T-helper 17 cell (primary cell): ENCODE data around the gene SLC22A16. TPM values are rescaled to one million over a fixed set of nuclear protein-coding genes. Genes with fewer than 3 reads are reported as not detected.

ENCODE experiments used
- ATAC-seq: fragments of 150-1000 bp; cut with Tn5 transposase; 2 replicates; pipeline ENCODE4 v1.10.0; 2021; ENCODE audit warnings: mild to moderate bottlenecking, moderate library complexity
- DNase-seq, 3 donors: peaks; one replicate each; pipeline versions ENCODE4 v3.0.0 to v3.0.0-alpha.2; 2020 to 2021
- H3K9me3 ChIP-seq: one replicate; pipeline ENCODE4 v1.7.0; 2013; ENCODE audit warnings: low read length, mild to moderate bottlenecking; ENCODE audit not compliant: control insufficient read depth, poor library complexity, severe bottlenecking
- H3K27ac Mint-ChIP-seq: one replicate; pipeline ENCODE4 v1.8.0; 2022; ENCODE audit warnings: mild to moderate bottlenecking, moderate library complexity, mixed read lengths
- H3K27me3 Mint-ChIP-seq: one replicate; pipeline ENCODE4 v1.8.0; 2022; ENCODE audit warnings: mixed read lengths
- H3K36me3 Mint-ChIP-seq: one replicate; pipeline ENCODE4 v1.8.0; 2022; ENCODE audit warnings: low read depth, mixed read lengths
- H3K4me1 Mint-ChIP-seq: one replicate; pipeline ENCODE4 v1.8.0; 2022; ENCODE audit warnings: mild to moderate bottlenecking, mixed read lengths
- H3K4me3 Mint-ChIP-seq: one replicate; pipeline ENCODE4 v1.8.0; 2022; ENCODE audit warnings: mild to moderate bottlenecking, moderate library complexity, mixed read lengths
- total RNA-seq, 4 donors: library from RNA in 2 of 4; stranded (reverse) in 2 of 4; gene quantifications; one replicate each; pipeline ENCODE4 v1.2.3 and lab custom pipeline; 2022 to 2026

SLC22A16 gene
- total RNA-seq, 2 donors from 2014 or later, result not detected

- peaks cover 39% of the 10 kb centered on the region for H3K27me3 Mint-ChIP-seq
- DNase-seq (no peak), ATAC-seq (no peak)
- H3K9me3 ChIP-seq, result no peaks in the 10 kb centered on the region
- H3K4me3 Mint-ChIP-seq, result no peak overlapping the region
- H3K27ac Mint-ChIP-seq, result no peak overlapping the region
- H3K4me1 Mint-ChIP-seq, result no peaks in the 10 kb centered on the region
- H3K36me3 Mint-ChIP-seq, result no peaks in the 10 kb centered on the region
Observed at GRCh38 chr6:110484321-110484720, 7.9 kb upstream of the SLC22A16 start.

GRCh38 chr6:110482774-110483400, 6.5 kb upstream of the SLC22A16 start:
- Mint-ChIP-seq H3K27ac (no peak overlapping the region), H3K27me3 (peaks cover 41% of the 10 kb centered on the region), H3K36me3 (no peaks in the 10 kb centered on the region), H3K4me3 (no peak overlapping the region), H3K4me1 (no peaks in the 10 kb centered on the region)
- DNase-seq, result no peak
- no peak for ATAC-seq
- no peaks in the 10 kb centered on the region for H3K9me3 ChIP-seq

GRCh38 chr6:110481081-110481480, 4.7 kb upstream of the SLC22A16 start:
- H3K4me3 Mint-ChIP-seq, result no peak overlapping the region
- DNase-seq (no peak), ATAC-seq (no peak)
- peaks cover 32% of the 10 kb centered on the region for H3K27me3 Mint-ChIP-seq
- no peak overlapping the region for H3K27ac Mint-ChIP-seq
- H3K4me1 Mint-ChIP-seq, result no peaks in the 10 kb centered on the region
- H3K36me3 Mint-ChIP-seq, result no peaks in the 10 kb centered on the region
- H3K9me3 ChIP-seq, result no peaks in the 10 kb centered on the region

- DNase-seq (no peak), ATAC-seq (peak; percentile 47)
- peaks cover 64% of the 10 kb centered on the region for H3K27me3 Mint-ChIP-seq
- H3K4me1 Mint-ChIP-seq, result peaks cover 11% of the 10 kb centered on the region
- H3K36me3 Mint-ChIP-seq, result no peaks in the 10 kb centered on the region
- H3K27ac Mint-ChIP-seq, result no peak overlapping the region
- H3K9me3 ChIP-seq, result no peaks in the 10 kb centered on the region
- H3K4me3 Mint-ChIP-seq, result peak overlapping the region; percentile 78
Observed at GRCh38 chr6:110475066-110475653, 1.3 kb downstream of the SLC22A16 start.

GRCh38 chr6:110474500-110474899, 1.9 kb downstream of the SLC22A16 start:
- no peak for DNase-seq
- no peak overlapping the region for H3K27ac Mint-ChIP-seq
- no peak overlapping the region for H3K4me3 Mint-ChIP-seq
- ATAC-seq, result no peak
- no peaks in the 10 kb centered on the region for H3K36me3 Mint-ChIP-seq
- peaks cover 62% of the 10 kb centered on the region for H3K27me3 Mint-ChIP-seq
- H3K4me1 Mint-ChIP-seq, result peaks cover 11% of the 10 kb centered on the region
- H3K9me3 ChIP-seq, result no peaks in the 10 kb centered on the region

- no peak overlapping the region for H3K4me3 Mint-ChIP-seq
- no peak for DNase-seq
- no peak for ATAC-seq
- peaks cover 11% of the 10 kb centered on the region for H3K4me1 Mint-ChIP-seq
- peaks cover 47% of the 10 kb centered on the region for H3K27me3 Mint-ChIP-seq
- H3K36me3 Mint-ChIP-seq, result no peaks in the 10 kb centered on the region
- H3K27ac Mint-ChIP-seq, result no peak overlapping the region
- H3K9me3 ChIP-seq, result no peaks in the 10 kb centered on the region
Observed at GRCh38 chr6:110472739-110473138, 3.7 kb downstream of the SLC22A16 start.

- Mint-ChIP-seq H3K36me3 (no peaks in the 10 kb centered on the region), H3K4me3 (no peak overlapping the region), H3K27me3 (peaks cover 46% of the 10 kb centered on the region), H3K27ac (no peak overlapping the region), H3K4me1 (peaks cover 11% of the 10 kb centered on the region)
- no peak for ATAC-seq
- no peak for DNase-seq
- H3K9me3 ChIP-seq, result no peaks in the 10 kb centered on the region
Observed at GRCh38 chr6:110471726-110472365, 4.6 kb downstream of the SLC22A16 start.

- Mint-ChIP-seq H3K4me3 (no peak overlapping the region), H3K27ac (no peak overlapping the region), H3K36me3 (no peaks in the 10 kb centered on the region), H3K4me1 (no peaks in the 10 kb centered on the region), H3K27me3 (peaks cover 23% of the 10 kb centered on the region)
- ATAC-seq (no peak), DNase-seq (no peak)
- H3K9me3 ChIP-seq, result no peaks in the 10 kb centered on the region
Observed at GRCh38 chr6:110468731-110469130, 7.7 kb downstream of the SLC22A16 start.

- H3K27ac Mint-ChIP-seq, result no peak overlapping the region
- peaks cover 19% of the 10 kb centered on the region for H3K27me3 Mint-ChIP-seq
- no peaks in the 10 kb centered on the region for H3K4me1 Mint-ChIP-seq
- DNase-seq, result no peak
- ATAC-seq, result no peak
- H3K4me3 Mint-ChIP-seq, result no peak overlapping the region
- H3K36me3 Mint-ChIP-seq, result no peaks in the 10 kb centered on the region
- H3K9me3 ChIP-seq, result no peaks in the 10 kb centered on the region
Observed at GRCh38 chr6:110467566-110468140, 8.8 kb downstream of the SLC22A16 start.

- no peaks in the 10 kb centered on the region for H3K9me3 ChIP-seq
Observed at GRCh38 chr6:110462884-110463481, 13.4 kb downstream of the SLC22A16 start.

GRCh38 chr6:110461376-110461775, 15.0 kb downstream of the SLC22A16 start:
- Mint-ChIP-seq H3K27me3 (peaks cover 15% of the 10 kb centered on the region), H3K27ac (no peak overlapping the region), H3K4me3 (no peak overlapping the region), H3K4me1 (no peaks in the 10 kb centered on the region), H3K36me3 (peaks cover 3% of the 10 kb centered on the region)
- ATAC-seq, result no peak
- H3K9me3 ChIP-seq, result no peaks in the 10 kb centered on the region
- no peak for DNase-seq

More at GRCh38 chr6:110462884-110463481, 13.4 kb downstream of the SLC22A16 start:
- Mint-ChIP-seq H3K27ac (no peak overlapping the region), H3K4me3 (no peak overlapping the region), H3K27me3 (peaks cover 6% of the 10 kb centered on the region), H3K4me1 (no peaks in the 10 kb centered on the region), H3K36me3 (no peaks in the 10 kb centered on the region)
- no peak for ATAC-seq
- no peak for DNase-seq

GRCh38 chr6:110459137-110459536, 17.3 kb downstream of the SLC22A16 start:
- H3K4me1 Mint-ChIP-seq, result no peaks in the 10 kb centered on the region
- no peak for ATAC-seq
- no peak for DNase-seq
- H3K4me3 Mint-ChIP-seq, result no peak overlapping the region
- peaks cover 24% of the 10 kb centered on the region for H3K27me3 Mint-ChIP-seq
- peaks cover 3% of the 10 kb centered on the region for H3K36me3 Mint-ChIP-seq
- no peaks in the 10 kb centered on the region for H3K9me3 ChIP-seq
- no peak overlapping the region for H3K27ac Mint-ChIP-seq

GRCh38 chr6:110458476-110458875, 17.9 kb downstream of the SLC22A16 start:
- no peaks in the 10 kb centered on the region for H3K9me3 ChIP-seq
- DNase-seq (no peak), ATAC-seq (no peak)
- H3K4me3 Mint-ChIP-seq, result no peak overlapping the region
- no peak overlapping the region for H3K27ac Mint-ChIP-seq
- peaks cover 3% of the 10 kb centered on the region for H3K36me3 Mint-ChIP-seq
- peaks cover 31% of the 10 kb centered on the region for H3K27me3 Mint-ChIP-seq
- no peaks in the 10 kb centered on the region for H3K4me1 Mint-ChIP-seq
